GM23338 (cell line): ENCODE measurements around the gene BZW2.

Source experiments
- CREB1 ChIP-seq: fragments of 250-450 bp; sonication (Bioruptor Pico); IDR thresholded peaks from 2 replicates; pipeline ENCODE4 v1.5.0; 2020; ENCODE audit warnings: low read depth, mild to moderate bottlenecking, moderate library complexity
- EZH2 ChIP-seq: fragments of 200-600 bp; sonication (generic); IDR thresholded peaks from one replicate; pipeline ENCODE4 v1.8.0; 2017; ENCODE audit warnings: antibody characterized with exemption, mild to moderate bottlenecking, low read depth; ENCODE audit not compliant: unreplicated experiment
- EZH2phosphoT487 ChIP-seq: fragments of 200-600 bp; sonication (generic); IDR thresholded peaks from one replicate; pipeline ENCODE4 v1.8.1; 2018; ENCODE audit warnings: antibody characterized with exemption; ENCODE audit not compliant: unreplicated experiment
- JUNB ChIP-seq: IDR thresholded peaks from one replicate; pipeline ENCODE4 v1.6.1; 2016; ENCODE audit warnings: antibody characterized with exemption; ENCODE audit not compliant: unreplicated experiment
- NANOG ChIP-seq: IDR thresholded peaks from 2 replicates; pipeline ENCODE4 v1.6.1; 2016; ENCODE audit warnings: antibody characterized with exemption, borderline replicate concordance
- POLR2AphosphoS5 ChIP-seq: IDR thresholded peaks from 2 replicates; pipeline ENCODE4 v1.6.1; 2016; ENCODE audit warnings: antibody characterized with exemption, low read depth
- STAT1 ChIP-seq: IDR thresholded peaks from one replicate; pipeline ENCODE4 v1.6.1; 2016; ENCODE audit warnings: antibody characterized with exemption; ENCODE audit not compliant: unreplicated experiment
- TF ChIP-seq, protein P1 (sequence below), 2 experiments: fragments of 200-600 bp in 1 of 2; sonication (generic) in 1 of 2; conservative IDR thresholded peaks; 2 replicates each; pipeline versions ENCODE4 v1.5.1 to v1.6.1; 2016 to 2017; ENCODE audit warnings: antibody characterized with exemption in 2 of 2, low read depth in 2 of 2, mild to moderate bottlenecking in 2 of 2, moderate library complexity in 1 of 2
- TF ChIP-seq, protein P2 (sequence below): IDR thresholded peaks from one replicate; pipeline ENCODE4 v1.6.1; 2018; ENCODE audit warnings: antibody characterized with exemption; ENCODE audit not compliant: unreplicated experiment
- TF ChIP-seq, protein P3 (sequence below): fragments of 250-450 bp; sonication (Bioruptor Pico); IDR thresholded peaks from 2 replicates; pipeline ENCODE4 v1.5.0; 2020; ENCODE audit warnings: mild to moderate bottlenecking, moderate library complexity
- TF ChIP-seq, protein P4 (sequence below): IDR thresholded peaks from 2 replicates; pipeline ENCODE4 v1.6.1; 2016; ENCODE audit warnings: antibody characterized with exemption

DNA sequence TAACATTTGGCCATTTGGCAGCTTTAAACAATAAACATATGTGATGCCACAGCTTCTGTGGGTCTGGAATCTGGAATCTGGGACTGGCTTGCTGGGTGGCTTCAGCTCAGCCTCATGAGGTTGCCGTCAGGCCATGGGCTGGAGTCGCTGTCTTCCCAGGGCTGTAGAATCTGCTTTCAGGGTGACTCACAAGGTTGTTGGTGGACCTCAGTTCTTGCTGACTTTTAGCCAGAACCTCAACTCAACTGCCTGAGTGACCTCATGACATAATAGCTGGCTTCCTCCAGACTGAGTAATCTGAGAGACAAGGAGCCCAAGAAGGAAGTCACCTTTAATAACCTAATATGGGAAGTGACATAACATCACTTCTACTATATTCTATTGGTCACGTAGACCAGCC lies 63.0 kb downstream of the BZW2 start:
- TF ChIP-seq, protein P1, sequence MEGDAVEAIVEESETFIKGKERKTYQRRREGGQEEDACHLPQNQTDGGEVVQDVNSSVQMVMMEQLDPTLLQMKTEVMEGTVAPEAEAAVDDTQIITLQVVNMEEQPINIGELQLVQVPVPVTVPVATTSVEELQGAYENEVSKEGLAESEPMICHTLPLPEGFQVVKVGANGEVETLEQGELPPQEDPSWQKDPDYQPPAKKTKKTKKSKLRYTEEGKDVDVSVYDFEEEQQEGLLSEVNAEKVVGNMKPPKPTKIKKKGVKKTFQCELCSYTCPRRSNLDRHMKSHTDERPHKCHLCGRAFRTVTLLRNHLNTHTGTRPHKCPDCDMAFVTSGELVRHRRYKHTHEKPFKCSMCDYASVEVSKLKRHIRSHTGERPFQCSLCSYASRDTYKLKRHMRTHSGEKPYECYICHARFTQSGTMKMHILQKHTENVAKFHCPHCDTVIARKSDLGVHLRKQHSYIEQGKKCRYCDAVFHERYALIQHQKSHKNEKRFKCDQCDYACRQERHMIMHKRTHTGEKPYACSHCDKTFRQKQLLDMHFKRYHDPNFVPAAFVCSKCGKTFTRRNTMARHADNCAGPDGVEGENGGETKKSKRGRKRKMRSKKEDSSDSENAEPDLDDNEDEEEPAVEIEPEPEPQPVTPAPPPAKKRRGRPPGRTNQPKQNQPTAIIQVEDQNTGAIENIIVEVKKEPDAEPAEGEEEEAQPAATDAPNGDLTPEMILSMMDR (conservative IDR thresholded peaks at IDR 0.05; ENCODE audit: low read depth in 2 of 2) = no peak
- TF ChIP-seq EZH2phosphoT487 = no peak
- TF ChIP-seq, protein P2, sequence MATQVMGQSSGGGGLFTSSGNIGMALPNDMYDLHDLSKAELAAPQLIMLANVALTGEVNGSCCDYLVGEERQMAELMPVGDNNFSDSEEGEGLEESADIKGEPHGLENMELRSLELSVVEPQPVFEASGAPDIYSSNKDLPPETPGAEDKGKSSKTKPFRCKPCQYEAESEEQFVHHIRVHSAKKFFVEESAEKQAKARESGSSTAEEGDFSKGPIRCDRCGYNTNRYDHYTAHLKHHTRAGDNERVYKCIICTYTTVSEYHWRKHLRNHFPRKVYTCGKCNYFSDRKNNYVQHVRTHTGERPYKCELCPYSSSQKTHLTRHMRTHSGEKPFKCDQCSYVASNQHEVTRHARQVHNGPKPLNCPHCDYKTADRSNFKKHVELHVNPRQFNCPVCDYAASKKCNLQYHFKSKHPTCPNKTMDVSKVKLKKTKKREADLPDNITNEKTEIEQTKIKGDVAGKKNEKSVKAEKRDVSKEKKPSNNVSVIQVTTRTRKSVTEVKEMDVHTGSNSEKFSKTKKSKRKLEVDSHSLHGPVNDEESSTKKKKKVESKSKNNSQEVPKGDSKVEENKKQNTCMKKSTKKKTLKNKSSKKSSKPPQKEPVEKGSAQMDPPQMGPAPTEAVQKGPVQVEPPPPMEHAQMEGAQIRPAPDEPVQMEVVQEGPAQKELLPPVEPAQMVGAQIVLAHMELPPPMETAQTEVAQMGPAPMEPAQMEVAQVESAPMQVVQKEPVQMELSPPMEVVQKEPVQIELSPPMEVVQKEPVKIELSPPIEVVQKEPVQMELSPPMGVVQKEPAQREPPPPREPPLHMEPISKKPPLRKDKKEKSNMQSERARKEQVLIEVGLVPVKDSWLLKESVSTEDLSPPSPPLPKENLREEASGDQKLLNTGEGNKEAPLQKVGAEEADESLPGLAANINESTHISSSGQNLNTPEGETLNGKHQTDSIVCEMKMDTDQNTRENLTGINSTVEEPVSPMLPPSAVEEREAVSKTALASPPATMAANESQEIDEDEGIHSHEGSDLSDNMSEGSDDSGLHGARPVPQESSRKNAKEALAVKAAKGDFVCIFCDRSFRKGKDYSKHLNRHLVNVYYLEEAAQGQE = no peak
- TF ChIP-seq, protein P3, sequence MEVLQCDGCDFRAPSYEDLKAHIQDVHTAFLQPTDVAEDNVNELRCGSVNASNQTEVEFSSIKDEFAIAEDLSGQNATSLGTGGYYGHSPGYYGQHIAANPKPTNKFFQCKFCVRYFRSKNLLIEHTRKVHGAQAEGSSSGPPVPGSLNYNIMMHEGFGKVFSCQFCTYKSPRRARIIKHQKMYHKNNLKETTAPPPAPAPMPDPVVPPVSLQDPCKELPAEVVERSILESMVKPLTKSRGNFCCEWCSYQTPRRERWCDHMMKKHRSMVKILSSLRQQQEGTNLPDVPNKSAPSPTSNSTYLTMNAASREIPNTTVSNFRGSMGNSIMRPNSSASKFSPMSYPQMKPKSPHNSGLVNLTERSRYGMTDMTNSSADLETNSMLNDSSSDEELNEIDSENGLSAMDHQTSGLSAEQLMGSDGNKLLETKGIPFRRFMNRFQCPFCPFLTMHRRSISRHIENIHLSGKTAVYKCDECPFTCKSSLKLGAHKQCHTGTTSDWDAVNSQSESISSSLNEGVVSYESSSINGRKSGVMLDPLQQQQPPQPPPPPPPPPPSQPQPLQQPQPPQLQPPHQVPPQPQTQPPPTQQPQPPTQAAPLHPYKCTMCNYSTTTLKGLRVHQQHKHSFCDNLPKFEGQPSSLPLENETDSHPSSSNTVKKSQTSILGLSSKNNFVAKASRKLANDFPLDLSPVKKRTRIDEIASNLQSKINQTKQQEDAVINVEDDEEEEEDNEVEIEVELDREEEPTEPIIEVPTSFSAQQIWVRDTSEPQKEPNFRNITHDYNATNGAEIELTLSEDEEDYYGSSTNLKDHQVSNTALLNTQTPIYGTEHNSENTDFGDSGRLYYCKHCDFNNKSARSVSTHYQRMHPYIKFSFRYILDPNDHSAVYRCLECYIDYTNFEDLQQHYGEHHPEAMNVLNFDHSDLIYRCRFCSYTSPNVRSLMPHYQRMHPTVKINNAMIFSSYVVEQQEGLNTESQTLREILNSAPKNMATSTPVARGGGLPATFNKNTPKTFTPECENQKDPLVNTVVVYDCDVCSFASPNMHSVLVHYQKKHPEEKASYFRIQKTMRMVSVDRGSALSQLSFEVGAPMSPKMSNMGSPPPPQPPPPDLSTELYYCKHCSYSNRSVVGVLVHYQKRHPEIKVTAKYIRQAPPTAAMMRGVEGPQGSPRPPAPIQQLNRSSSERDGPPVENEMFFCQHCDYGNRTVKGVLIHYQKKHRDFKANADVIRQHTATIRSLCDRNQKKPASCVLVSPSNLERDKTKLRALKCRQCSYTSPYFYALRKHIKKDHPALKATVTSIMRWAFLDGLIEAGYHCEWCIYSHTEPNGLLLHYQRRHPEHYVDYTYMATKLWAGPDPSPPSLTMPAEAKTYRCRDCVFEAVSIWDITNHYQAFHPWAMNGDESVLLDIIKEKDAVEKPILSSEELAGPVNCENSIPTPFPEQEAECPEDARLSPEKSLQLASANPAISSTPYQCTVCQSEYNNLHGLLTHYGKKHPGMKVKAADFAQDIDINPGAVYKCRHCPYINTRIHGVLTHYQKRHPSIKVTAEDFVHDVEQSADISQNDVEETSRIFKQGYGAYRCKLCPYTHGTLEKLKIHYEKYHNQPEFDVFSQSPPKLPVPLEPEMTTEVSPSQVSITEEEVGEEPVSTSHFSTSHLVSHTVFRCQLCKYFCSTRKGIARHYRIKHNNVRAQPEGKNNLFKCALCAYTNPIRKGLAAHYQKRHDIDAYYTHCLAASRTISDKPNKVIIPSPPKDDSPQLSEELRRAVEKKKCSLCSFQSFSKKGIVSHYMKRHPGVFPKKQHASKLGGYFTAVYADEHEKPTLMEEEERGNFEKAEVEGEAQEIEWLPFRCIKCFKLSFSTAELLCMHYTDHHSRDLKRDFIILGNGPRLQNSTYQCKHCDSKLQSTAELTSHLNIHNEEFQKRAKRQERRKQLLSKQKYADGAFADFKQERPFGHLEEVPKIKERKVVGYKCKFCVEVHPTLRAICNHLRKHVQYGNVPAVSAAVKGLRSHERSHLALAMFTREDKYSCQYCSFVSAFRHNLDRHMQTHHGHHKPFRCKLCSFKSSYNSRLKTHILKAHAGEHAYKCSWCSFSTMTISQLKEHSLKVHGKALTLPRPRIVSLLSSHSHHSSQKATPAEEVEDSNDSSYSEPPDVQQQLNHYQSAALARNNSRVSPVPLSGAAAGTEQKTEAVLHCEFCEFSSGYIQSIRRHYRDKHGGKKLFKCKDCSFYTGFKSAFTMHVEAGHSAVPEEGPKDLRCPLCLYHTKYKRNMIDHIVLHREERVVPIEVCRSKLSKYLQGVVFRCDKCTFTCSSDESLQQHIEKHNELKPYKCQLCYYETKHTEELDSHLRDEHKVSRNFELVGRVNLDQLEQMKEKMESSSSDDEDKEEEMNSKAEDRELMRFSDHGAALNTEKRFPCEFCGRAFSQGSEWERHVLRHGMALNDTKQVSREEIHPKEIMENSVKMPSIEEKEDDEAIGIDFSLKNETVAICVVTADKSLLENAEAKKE (CRISPR knock-in tag) = no peak
- TF ChIP-seq STAT1 = no peak
- TF ChIP-seq JUNB = no peak
- TF ChIP-seq POLR2AphosphoS5 = no peak
- TF ChIP-seq EZH2 = no peak
- TF ChIP-seq, protein P4, sequence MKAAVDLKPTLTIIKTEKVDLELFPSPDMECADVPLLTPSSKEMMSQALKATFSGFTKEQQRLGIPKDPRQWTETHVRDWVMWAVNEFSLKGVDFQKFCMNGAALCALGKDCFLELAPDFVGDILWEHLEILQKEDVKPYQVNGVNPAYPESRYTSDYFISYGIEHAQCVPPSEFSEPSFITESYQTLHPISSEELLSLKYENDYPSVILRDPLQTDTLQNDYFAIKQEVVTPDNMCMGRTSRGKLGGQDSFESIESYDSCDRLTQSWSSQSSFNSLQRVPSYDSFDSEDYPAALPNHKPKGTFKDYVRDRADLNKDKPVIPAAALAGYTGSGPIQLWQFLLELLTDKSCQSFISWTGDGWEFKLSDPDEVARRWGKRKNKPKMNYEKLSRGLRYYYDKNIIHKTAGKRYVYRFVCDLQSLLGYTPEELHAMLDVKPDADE = no peak
- TF ChIP-seq CREB1 = no peak
- no peak for TF ChIP-seq NANOG
